GM12873 (cell line): ENCODE results near the gene RBP4.

Source experiments
- TF ChIP-seq, protein P1 (sequence below): IDR thresholded peaks from 2 replicates; pipeline ENCODE4 v1.5.1; 2012; ENCODE audit warnings: low read depth, mild to moderate bottlenecking, moderate library complexity, low read length, control low read depth; ENCODE audit not compliant: insufficient read depth; ENCODE audit errors: missing control alignments

RBP4 gene

DNA sequence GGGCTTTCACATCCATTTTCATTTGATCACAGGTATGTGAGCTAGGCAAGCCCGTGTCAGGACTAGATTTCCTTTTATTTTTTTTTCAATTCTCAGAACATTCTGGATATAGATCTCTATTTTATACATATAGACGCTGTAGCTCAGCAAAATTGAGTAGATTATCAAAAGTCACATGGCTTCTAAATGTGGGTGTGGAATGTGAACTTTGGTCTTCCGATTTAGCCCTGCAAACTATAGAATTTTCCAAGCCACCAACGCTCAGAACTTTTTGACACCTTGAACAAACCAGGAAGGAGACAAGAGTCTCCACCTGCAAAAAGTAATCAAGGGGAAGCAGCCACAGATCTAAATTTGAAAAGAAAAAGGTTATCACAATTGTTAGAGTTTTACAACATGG lies 50.4 kb downstream of the RBP4 start:
- TF ChIP-seq, protein P1, sequence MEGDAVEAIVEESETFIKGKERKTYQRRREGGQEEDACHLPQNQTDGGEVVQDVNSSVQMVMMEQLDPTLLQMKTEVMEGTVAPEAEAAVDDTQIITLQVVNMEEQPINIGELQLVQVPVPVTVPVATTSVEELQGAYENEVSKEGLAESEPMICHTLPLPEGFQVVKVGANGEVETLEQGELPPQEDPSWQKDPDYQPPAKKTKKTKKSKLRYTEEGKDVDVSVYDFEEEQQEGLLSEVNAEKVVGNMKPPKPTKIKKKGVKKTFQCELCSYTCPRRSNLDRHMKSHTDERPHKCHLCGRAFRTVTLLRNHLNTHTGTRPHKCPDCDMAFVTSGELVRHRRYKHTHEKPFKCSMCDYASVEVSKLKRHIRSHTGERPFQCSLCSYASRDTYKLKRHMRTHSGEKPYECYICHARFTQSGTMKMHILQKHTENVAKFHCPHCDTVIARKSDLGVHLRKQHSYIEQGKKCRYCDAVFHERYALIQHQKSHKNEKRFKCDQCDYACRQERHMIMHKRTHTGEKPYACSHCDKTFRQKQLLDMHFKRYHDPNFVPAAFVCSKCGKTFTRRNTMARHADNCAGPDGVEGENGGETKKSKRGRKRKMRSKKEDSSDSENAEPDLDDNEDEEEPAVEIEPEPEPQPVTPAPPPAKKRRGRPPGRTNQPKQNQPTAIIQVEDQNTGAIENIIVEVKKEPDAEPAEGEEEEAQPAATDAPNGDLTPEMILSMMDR: no peak

DNA sequence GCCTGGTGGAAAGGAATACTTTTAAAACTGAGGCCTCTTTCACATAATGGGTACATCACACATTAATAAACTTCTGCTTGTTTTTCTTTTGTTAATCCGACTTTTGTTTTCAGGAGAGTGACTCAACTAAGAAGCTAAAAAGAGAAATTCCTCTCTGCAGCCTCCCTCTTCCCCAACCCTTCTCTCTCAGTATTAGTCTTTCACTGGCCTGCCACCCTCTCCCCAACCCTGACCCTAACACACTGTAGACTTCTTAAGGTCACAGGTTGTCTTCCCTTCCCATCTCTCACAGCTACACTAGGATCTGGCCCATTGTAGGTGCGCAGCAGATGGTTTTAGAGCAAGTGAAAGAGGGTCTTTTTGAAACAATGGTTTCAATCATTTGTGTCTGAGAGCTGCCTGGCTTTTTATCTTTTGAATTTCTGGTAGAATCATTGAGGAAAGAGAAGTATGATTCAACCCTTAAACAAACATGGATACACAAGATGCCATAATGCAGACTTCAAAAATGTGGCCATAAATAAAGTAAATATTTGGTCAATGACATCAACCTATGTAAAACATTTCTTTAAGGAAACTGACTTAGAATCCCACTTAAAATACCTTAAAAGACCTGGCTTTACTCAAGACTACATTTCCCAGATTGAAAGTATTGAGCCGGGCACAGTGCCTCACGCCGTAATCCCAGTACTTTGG lies 52.5 kb downstream of the RBP4 start:
- TF ChIP-seq, protein P1: no peak

DNA sequence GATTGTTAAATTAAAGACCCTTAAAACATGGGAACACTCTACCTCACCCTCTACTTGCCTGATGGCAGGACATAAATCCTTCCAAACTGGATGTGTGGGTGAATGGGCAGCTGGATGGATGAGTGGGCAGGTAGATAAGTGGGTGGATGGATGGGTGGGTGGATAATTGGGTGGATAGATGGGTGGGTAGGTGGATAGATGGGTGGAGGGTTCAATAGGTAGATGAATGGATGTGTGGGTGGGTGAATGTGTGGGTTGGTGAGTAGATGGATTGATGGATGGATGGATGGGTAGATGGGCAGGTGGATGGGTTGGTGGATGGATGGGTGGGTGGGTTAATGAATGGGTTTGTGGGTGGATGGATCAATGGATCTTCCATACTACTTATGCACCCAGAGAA lies 53.5 kb downstream of the RBP4 start:
- TF ChIP-seq, protein P1: no peak

DNA sequence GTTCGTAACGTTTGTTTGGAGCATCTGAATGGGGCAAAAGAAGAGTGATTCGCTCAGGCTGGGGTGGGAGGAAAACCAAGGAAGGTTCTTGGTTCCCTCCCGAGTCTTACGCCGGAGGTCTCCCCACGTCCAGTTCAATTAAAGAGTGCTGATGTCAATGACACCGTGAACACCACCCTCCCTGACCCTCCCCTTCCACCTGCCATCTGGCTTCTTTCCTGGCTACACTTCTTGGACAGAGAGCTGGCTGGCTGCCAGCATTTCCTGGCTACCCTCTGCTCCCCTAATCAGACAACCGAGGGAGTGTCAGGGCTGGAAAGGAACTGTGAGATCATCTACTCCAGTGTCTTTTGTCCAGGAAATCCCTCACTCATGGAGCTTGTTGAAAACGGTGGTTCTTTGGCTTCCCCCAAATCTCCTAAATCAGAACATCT lies 58.7 kb downstream of the RBP4 start:
- TF ChIP-seq, protein P1: no peak
